IMR-90 (cell line): Measurements from ENCODE around the gene STARD7. TPM values are rescaled to one million over a fixed set of nuclear protein-coding genes. Genes with fewer than 3 reads are reported as not detected.
"Not testable (repeated sequence)": the region's sequence is repeated elsewhere in the genome, so short reads cannot be mapped to it uniquely, and the experiment has no call there.

ENCODE experiments used
- ATAC-seq: fragments of 200-7000 bp; cut with Tn5 transposase; 2 replicates; pipeline ENCODE4 v1.9.1; 2020; ENCODE audit warnings: low read depth, mild to moderate bottlenecking, moderate library complexity
- BruUV-seq: library from RNA; stranded (reverse); fragments of 400-500 nt; replicated peaks from 2 replicates; lab custom pipeline; 2021; lab: Mats Ljungman, UMichigan
- CTCF ChIA-PET: fragments of 300-600 bp; formaldehyde crosslinking; extraction: SDS; loops from one replicate; lab custom pipeline; 2021; ENCODE audit warnings: antibody characterized with exemption; lab: Yijun Ruan, JAX
- POLR2A ChIA-PET: fragments of 300-600 bp; sonication (Branson Sonifier 250); formaldehyde crosslinking; loops from one replicate; lab custom pipeline; 2022; ENCODE audit warnings: antibody characterized with exemption; ENCODE audit not compliant: unreplicated experiment; lab: Charles Lee
- DNase-seq: peaks from one replicate; pipeline ENCODE4 v3.0.0; 2013
- H2AFZ ChIP-seq: replicated peaks from 2 replicates; pipeline ENCODE3; 2013; ENCODE audit warnings: low read length, mild to moderate bottlenecking; ENCODE audit not compliant: poor library complexity
- H2AK5ac ChIP-seq: 2 replicates; pipeline ENCODE4 v1.6.1; 2013; ENCODE audit warnings: low read depth, low read length, inconsistent platforms
- H2AK9ac ChIP-seq: replicated peaks from 2 replicates; pipeline ENCODE3; 2013; ENCODE audit warnings: mild to moderate bottlenecking, low read depth, low read length, moderate library complexity; ENCODE audit not compliant: poor library complexity
- H2BK120ac ChIP-seq: 2 replicates; pipeline ENCODE4 v1.6.1; 2013; ENCODE audit warnings: low read depth, low read length, inconsistent platforms
- H2BK15ac ChIP-seq: 3 replicates; pipeline ENCODE4 v1.6.1; 2013; ENCODE audit warnings: low read depth, low read length, inconsistent platforms
- H2BK20ac ChIP-seq: 2 replicates; pipeline ENCODE4 v1.6.1; 2013; ENCODE audit warnings: low read depth, mild to moderate bottlenecking, inconsistent platforms, low read length, moderate library complexity
- H2BK5ac ChIP-seq: 2 replicates; pipeline ENCODE4 v1.6.1; 2013; ENCODE audit warnings: mild to moderate bottlenecking, low read depth, low read length, inconsistent platforms; ENCODE audit not compliant: poor library complexity, severe bottlenecking
- H3K14ac ChIP-seq: replicated peaks from 2 replicates; pipeline ENCODE4 v1.6.1; 2013; ENCODE audit warnings: low read depth, low read length, inconsistent platforms
- H3K18ac ChIP-seq: 2 replicates; pipeline ENCODE4 v1.6.1; 2013; ENCODE audit warnings: low read depth, low read length, control low read depth
- H3K23ac ChIP-seq: 2 replicates; pipeline ENCODE4 v1.6.1; 2013; ENCODE audit warnings: low read depth, low read length, inconsistent platforms
- H3K27ac ChIP-seq: 2 replicates; pipeline ENCODE4 v1.5.1; 2013; ENCODE audit warnings: mild to moderate bottlenecking, control low read depth, low read length; ENCODE audit not compliant: insufficient read depth
- H3K27me3 ChIP-seq: 2 replicates; pipeline ENCODE4 v1.6.1; 2013; ENCODE audit warnings: low read length; ENCODE audit not compliant: control insufficient read depth, insufficient read depth
- H3K36me3 ChIP-seq: 2 replicates; pipeline ENCODE4 v1.6.1; 2013; ENCODE audit warnings: low read length, mixed read lengths; ENCODE audit not compliant: control insufficient read depth, insufficient read depth
- H3K4ac ChIP-seq: 2 replicates; pipeline ENCODE4 v1.6.1; 2013; ENCODE audit warnings: low read depth, low read length, inconsistent platforms
- H3K4me1 ChIP-seq: 2 replicates; pipeline ENCODE4 v1.6.1; 2013; ENCODE audit warnings: low read length, mixed read lengths; ENCODE audit not compliant: control insufficient read depth, insufficient read depth
- H3K4me2 ChIP-seq: 2 replicates; pipeline ENCODE4 v1.6.1; 2013; ENCODE audit warnings: low read depth, mild to moderate bottlenecking, control low read depth, low read length, moderate library complexity
- H3K4me3 ChIP-seq: 2 replicates; pipeline ENCODE4 v1.5.1; 2013; ENCODE audit warnings: low read depth, mild to moderate bottlenecking, control low read depth, low read length, moderate library complexity; ENCODE audit not compliant: insufficient read depth
- H3K56ac ChIP-seq: 2 replicates; pipeline ENCODE4 v1.6.1; 2013; ENCODE audit warnings: low read length, inconsistent platforms; ENCODE audit not compliant: insufficient read depth; ENCODE audit errors: extremely low read depth
- H3K79me1 ChIP-seq, 2 experiments: 2 replicates each; pipeline ENCODE4 v1.6.1; 2013; ENCODE audit warnings: low read length in 2 of 2, inconsistent platforms in 1 of 2, low read depth in 1 of 2
- H3K9ac ChIP-seq: 2 replicates; pipeline ENCODE4 v1.6.1; 2013; ENCODE audit warnings: low read depth, low read length, control low read depth
- H3K9me1 ChIP-seq: 2 replicates; pipeline ENCODE4 v1.6.1; 2013; ENCODE audit warnings: low read length, inconsistent platforms; ENCODE audit not compliant: insufficient read depth
- H3K9me3 ChIP-seq: 2 replicates; pipeline ENCODE4 v1.6.1; 2013; ENCODE audit warnings: low read length; ENCODE audit not compliant: control insufficient read depth, insufficient read depth
- H4K20me1 ChIP-seq: 2 replicates; pipeline ENCODE4 v1.6.1; 2013; ENCODE audit warnings: low read length, inconsistent platforms; ENCODE audit not compliant: insufficient read depth
- H4K5ac ChIP-seq: 2 replicates; pipeline ENCODE4 v1.6.1; 2013; ENCODE audit warnings: mild to moderate bottlenecking, low read depth, low read length, control low read depth
- H4K8ac ChIP-seq, 2 experiments: 2 replicates each; pipeline ENCODE4 v1.6.1; 2013; ENCODE audit warnings: low read depth in 2 of 2, low read length in 2 of 2, control low read depth in 1 of 2, inconsistent platforms in 1 of 2
- H4K91ac ChIP-seq: 2 replicates; pipeline ENCODE4 v1.6.1; 2013; ENCODE audit warnings: low read depth, low read length, inconsistent platforms; ENCODE audit not compliant: insufficient read depth
- POLR2A ChIP-seq: IDR thresholded peaks from 2 replicates; pipeline ENCODE4 v1.6.1; 2012; ENCODE audit warnings: mild to moderate bottlenecking, low read depth, low read length
- WGBS, 2 experiments: methylation state at CpG; one replicate each; pipeline versions ENCODE4 v1.1.5 to v1.1.7; 2013; ENCODE audit warnings: missing lambda C conversion rate in 2 of 2; ENCODE audit not compliant: insufficient read length in 1 of 2; ENCODE audit errors: extremely low coverage in 2 of 2; 5-methylcytosine and 5-hydroxymethylcytosine counted together
- dilution Hi-C: fragments of 300-500 bp; cut with HindIII; formaldehyde crosslinking; loops from one replicate; pipeline ENCODE4 v1.14.3; 2018; ENCODE audit warnings: low sequenced_read_pairs; ENCODE audit not compliant: unreplicated experiment
- in situ Hi-C: fragments of 300-500 bp; cut with MboI; formaldehyde crosslinking; loops from 3 replicates; pipeline ENCODE4 v1.14.3; 2019; ENCODE audit warnings: low sequenced_read_pairs, inconsistent platforms, mixed read lengths
- intact Hi-C: fragments of 100-400 bp; cut with micrococcal nuclease; formaldehyde crosslinking; loops from 2 replicates; pipeline ENCODE4 v1.10.0; 2022
- polyA plus RNA-seq, 3 experiments: library from polyadenylated mRNA; depleted of rRNA; stranded (reverse); fragments of >200 nt; gene quantifications; 2 replicates each; pipeline ENCODE4 v1.2.3, GENCODE V29; 2012; ENCODE audit warnings: low replicate concordance in 1 of 3
- total RNA-seq: library from RNA; depleted of rRNA; stranded (reverse); fragments of >200 nt; gene quantifications from 2 replicates; pipeline ENCODE4 v1.2.3, GENCODE V29; 2012
- TF ChIP-seq, protein P1 (sequence below): conservative IDR thresholded peaks from 2 replicates; pipeline ENCODE4 v1.5.1; 2012; ENCODE audit warnings: mild to moderate bottlenecking, low read depth, low read length, improper control_type of control experiment

The STARD7 gene
- total and polyA plus RNA-seq, 2 of the 4 experiments (the other 2 are of a cell fraction): 61.7 to 138 TPM

DNA sequence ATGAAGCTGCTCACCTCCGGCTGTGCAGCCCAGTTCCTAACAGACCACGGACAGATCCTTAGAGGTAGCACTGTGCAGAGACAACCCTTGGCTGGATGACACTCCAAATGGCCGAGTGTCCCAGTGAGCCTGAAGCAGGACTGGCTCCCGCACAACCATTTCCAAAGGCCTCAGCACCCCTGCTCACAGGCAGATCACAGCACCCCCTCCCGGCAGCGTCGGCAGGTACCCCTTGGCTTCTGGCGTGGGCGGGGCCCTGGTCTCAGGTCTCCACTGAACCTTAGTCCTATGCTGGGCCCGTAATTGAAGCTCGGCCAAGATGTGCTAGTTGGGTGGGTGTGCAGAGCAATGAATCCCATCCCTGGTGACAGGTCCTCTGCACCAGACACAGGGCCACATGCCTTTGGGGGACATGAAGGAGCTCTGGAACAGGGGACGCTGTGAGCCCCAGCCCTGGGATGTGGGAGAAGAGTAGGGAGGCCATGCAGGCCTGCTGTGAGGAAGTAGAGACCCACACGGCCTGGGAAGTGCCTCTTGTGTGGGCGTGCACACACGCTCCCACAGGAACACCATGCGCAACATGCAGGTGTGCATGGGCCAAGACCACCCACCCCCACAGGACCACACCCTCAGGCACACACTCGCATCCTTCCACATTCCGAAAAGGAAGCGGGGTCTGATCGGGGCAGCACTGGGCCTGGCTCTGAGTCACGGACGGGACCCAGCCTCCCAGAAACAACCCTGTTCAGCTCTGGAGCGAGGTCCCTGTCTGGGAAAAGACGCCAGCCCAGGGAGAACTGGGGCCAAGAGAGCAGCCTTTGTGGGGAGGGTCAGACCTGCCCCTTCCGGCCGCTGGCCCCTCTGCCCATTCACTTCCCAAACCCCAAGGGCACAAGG lies 66.2 kb downstream of the STARD7 start:
- 80% methylated on average over 3 of the region's 26 CpGs; no CpG with 5 or more reads in 1 of the 2 experiments for WGBS, 2 experiments
- Histone ChIP-seq H3K9me3 (no peaks in the 10 kb centered on the region), H3K56ac (no peak overlapping the region), H2BK20ac (no peak overlapping the region), H4K8ac (no peak overlapping the region), H2AFZ (peak overlapping the region; percentile 32), H4K20me1 (no peaks in the 10 kb centered on the region; the same call in 1 of the 2 replicates), H3K27ac (no peak overlapping the region), H3K4me1 (no peaks in the 10 kb centered on the region), H2AK5ac (no peak overlapping the region), H3K9me1 (no peaks in the 10 kb centered on the region), H3K27me3 (peaks cover 5% of the 10 kb centered on the region; the same call in 1 of the 2 replicates), H3K4me3 (no peak overlapping the region), H2BK5ac (no peak overlapping the region), H3K9ac (no peak overlapping the region), H3K36me3 (no peaks in the 10 kb centered on the region), H4K91ac (no peak overlapping the region), H3K4me2 (no peak overlapping the region), H3K14ac (no peak overlapping the region), H4K5ac (no peak overlapping the region), H3K23ac (no peak overlapping the region), H3K4ac (no peak overlapping the region), H2BK15ac (no peak overlapping the region), H2BK120ac (no peak overlapping the region), H3K79me1 (peaks cover 0 to 4% of the 10 kb centered on the region in 2 experiments; a peak in 1 of 4 replicates), H3K18ac (no peak overlapping the region), H2AK9ac (no peak overlapping the region)
- ChIA-PET CTCF (no interaction called here), POLR2A (no interaction called here)
- dilution Hi-C loops (no loop called here), intact Hi-C loops (no loop called here), in situ Hi-C loops (no loop called here)
- peak; percentile 62 for TF ChIP-seq POLR2A
- TF ChIP-seq, protein P1, sequence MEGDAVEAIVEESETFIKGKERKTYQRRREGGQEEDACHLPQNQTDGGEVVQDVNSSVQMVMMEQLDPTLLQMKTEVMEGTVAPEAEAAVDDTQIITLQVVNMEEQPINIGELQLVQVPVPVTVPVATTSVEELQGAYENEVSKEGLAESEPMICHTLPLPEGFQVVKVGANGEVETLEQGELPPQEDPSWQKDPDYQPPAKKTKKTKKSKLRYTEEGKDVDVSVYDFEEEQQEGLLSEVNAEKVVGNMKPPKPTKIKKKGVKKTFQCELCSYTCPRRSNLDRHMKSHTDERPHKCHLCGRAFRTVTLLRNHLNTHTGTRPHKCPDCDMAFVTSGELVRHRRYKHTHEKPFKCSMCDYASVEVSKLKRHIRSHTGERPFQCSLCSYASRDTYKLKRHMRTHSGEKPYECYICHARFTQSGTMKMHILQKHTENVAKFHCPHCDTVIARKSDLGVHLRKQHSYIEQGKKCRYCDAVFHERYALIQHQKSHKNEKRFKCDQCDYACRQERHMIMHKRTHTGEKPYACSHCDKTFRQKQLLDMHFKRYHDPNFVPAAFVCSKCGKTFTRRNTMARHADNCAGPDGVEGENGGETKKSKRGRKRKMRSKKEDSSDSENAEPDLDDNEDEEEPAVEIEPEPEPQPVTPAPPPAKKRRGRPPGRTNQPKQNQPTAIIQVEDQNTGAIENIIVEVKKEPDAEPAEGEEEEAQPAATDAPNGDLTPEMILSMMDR: no peak
- ATAC-seq (no peak), DNase-seq (no peak)
- no TSS peak for BruUV-seq

DNA sequence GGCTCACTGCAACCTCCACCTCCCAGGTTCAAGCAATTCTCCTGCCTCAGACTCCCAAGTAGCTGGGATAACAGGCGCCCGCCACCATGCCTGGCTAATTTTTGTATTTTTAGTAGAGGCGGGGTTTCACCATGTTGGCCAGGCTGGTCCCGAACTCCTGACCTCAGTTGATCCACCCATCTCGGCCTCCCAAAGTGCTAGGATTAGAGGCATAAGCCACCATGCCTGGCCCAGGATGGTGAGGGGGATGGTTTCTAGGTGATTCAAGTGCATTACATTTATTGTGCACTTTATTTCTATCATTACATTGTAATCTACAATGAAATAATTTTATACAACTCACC lies 67.0 kb downstream of the STARD7 start:
- in situ Hi-C loops, ATAC-seq: not testable (repeated sequence)

More for the DNA sequence above, 67.0 kb downstream of the STARD7 start:
- H4K20me1 ChIP-seq, H2AK5ac ChIP-seq, H2BK5ac ChIP-seq, H2AFZ ChIP-seq, H3K4me1 ChIP-seq, H3K18ac ChIP-seq, H3K27me3 ChIP-seq, H4K5ac ChIP-seq, H2BK15ac ChIP-seq, H3K9me3 ChIP-seq, DNase-seq, dilution Hi-C loops, POLR2A ChIA-PET, H3K36me3 ChIP-seq, H3K4ac ChIP-seq, H3K27ac ChIP-seq, H3K14ac ChIP-seq, H2BK20ac ChIP-seq, H3K56ac ChIP-seq, H4K91ac ChIP-seq, H2BK120ac ChIP-seq, intact Hi-C loops, H3K9me1 ChIP-seq, H3K79me1 ChIP-seq, H3K4me3 ChIP-seq, H3K4me2 ChIP-seq, H4K8ac ChIP-seq, H3K9ac ChIP-seq, CTCF ChIA-PET, H2AK9ac ChIP-seq, H3K23ac ChIP-seq, BruUV-seq: not testable (repeated sequence)
- no CpG with 5 or more reads among the region's 5 CpGs for WGBS, 2 experiments
